ENCODE data around the gene MTA1. TPM values are rescaled to one million over a fixed set of nuclear protein-coding genes. Genes with fewer than 3 reads are reported as not detected.

The MTA1 gene
- total RNA-seq, 1 experiment from 2014 or later: 238 TPM

DNA sequence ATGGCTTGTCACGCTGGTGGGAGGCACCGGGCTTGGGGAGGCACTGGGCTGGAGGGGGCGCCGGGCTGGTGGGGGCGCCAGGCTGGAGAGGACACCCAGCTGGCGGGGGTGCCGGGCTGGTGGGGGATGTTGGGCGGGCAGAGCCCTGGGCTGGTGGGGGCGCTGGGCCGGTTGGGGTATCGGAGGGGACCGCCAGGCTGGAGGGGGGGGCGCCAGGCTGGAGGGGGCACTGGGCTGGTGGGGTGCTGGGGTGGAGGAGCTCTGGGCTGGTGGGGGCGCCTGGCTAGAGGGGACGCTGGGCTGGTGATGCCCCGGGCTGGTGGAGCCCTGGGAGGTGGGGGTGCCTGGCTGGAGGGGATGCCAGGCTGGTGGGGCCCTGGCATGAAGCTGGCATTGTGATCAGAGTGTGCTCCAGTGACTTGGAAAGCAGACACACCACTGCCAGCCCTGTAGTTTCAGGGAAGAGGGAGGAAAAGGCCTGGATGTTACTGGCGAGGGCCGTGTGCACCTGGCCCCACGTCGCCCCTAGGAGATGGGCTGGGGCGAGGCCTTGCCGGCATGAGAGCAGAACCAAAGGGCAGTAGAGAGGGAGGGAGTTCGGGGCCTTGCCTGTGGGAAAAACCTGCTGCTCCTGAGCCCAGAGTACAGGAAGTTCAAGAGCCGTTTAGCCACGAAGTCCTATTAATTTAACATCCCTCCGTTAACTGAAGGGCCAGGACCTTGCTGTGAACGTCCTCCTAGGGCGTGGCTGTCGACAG lies 84.5 kb downstream of the MTA1 start:
- BruUV-seq (replicated peaks): no TSS peak
- TF ChIP-seq EZH2 (IDR thresholded peaks at IDR 0.05; ENCODE audit: borderline replicate concordance, low read depth, low read length, poor library complexity, severe bottlenecking): no peak
- TF ChIP-seq, protein P1, sequence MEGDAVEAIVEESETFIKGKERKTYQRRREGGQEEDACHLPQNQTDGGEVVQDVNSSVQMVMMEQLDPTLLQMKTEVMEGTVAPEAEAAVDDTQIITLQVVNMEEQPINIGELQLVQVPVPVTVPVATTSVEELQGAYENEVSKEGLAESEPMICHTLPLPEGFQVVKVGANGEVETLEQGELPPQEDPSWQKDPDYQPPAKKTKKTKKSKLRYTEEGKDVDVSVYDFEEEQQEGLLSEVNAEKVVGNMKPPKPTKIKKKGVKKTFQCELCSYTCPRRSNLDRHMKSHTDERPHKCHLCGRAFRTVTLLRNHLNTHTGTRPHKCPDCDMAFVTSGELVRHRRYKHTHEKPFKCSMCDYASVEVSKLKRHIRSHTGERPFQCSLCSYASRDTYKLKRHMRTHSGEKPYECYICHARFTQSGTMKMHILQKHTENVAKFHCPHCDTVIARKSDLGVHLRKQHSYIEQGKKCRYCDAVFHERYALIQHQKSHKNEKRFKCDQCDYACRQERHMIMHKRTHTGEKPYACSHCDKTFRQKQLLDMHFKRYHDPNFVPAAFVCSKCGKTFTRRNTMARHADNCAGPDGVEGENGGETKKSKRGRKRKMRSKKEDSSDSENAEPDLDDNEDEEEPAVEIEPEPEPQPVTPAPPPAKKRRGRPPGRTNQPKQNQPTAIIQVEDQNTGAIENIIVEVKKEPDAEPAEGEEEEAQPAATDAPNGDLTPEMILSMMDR (conservative IDR thresholded peaks at IDR 0.05; ENCODE audit: low read depth, low read length): no peak
- ChIA-PET POLR2A (ENCODE audit: low non-redundant PET) (no interaction called here), CTCF (no interaction called here)
- H3K27ac ChIP-seq (ENCODE audit: low read depth, low read length, poor library complexity, severe bottlenecking): no peak overlapping the region
- H3K4me1 ChIP-seq (ENCODE audit: insufficient read depth, low read length, poor library complexity, severe bottlenecking): no peaks in the 10 kb centered on the region
- DNase-seq (ENCODE audit: low spot score): no peak
- peaks cover 19% of the 10 kb centered on the region for H3K27me3 ChIP-seq (replicated peaks; ENCODE audit: insufficient read depth, low read depth, low read length, poor library complexity)
- intact Hi-C loops (cut with micrococcal nuclease; ENCODE audit: unreplicated experiment): no loop called here
- no peaks in the 10 kb centered on the region for H3K36me3 ChIP-seq (ENCODE audit: insufficient read depth, low read length, poor library complexity, severe bottlenecking)
- no peak overlapping the region for H3K4me3 ChIP-seq (ENCODE audit: low read depth, low read length, poor library complexity, severe bottlenecking)
- no peaks in the 10 kb centered on the region for H3K9me3 ChIP-seq (ENCODE audit: low read depth, low read length, poor library complexity, severe bottlenecking)

DNA sequence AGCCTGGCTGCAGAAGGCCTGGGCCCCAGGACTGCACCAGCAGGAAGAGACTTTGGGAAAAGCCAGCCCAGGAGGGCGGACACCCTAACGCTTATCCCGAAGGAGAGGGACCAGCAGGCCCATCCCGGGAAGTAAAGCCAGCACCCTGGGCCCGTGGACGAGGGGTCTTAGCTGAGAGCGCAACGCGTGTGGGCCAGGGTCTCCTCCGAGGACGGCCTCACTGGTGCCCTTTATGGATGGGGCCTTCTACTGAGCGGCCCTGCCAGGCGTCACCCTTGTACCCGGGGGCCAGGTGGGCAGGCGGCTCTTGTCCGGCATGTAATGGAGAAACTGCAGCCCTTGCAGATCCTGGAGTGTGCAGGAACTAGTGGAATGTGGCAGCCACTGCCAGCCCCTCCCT lies 85.5 kb downstream of the MTA1 start:
- Histone ChIP-seq H3K4me3 (ENCODE audit: low read depth, low read length, poor library complexity, severe bottlenecking) (no peak overlapping the region), H3K9me3 (ENCODE audit: low read depth, low read length, poor library complexity, severe bottlenecking) (no peaks in the 10 kb centered on the region)

DNA sequence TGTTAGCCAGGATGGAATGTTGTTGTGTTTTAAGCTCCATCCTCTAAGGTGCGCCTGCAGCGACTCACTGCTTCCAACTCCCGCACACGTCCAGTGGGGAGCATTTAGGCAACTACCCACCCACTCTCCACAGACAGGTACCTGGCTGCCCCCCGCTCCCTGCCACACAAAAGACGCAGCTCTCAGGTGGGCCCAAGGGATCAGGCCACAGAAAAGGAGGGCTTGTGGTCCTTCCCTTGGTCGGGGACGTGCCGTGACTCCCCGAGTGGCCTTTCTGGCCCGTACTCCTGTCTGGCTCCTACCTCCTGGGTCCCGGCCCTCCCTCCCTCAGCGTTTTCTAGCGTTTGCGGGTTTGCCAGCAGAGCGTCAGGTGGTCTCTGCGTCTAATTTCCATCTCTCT lies 87.6 kb downstream of the MTA1 start:
- POLR2A ChIA-PET (ENCODE audit: low non-redundant PET): no interaction called here
- Histone ChIP-seq H3K27me3 (replicated peaks; ENCODE audit: insufficient read depth, low read depth, low read length, poor library complexity) (peaks cover 28% of the 10 kb centered on the region), H3K9me3 (ENCODE audit: low read depth, low read length, poor library complexity, severe bottlenecking) (no peaks in the 10 kb centered on the region), H3K36me3 (ENCODE audit: insufficient read depth, low read length, poor library complexity, severe bottlenecking) (no peaks in the 10 kb centered on the region), H3K4me3 (ENCODE audit: low read depth, low read length, poor library complexity, severe bottlenecking) (no peak overlapping the region), H3K4me1 (ENCODE audit: insufficient read depth, low read length, poor library complexity, severe bottlenecking) (no peaks in the 10 kb centered on the region), H3K27ac (ENCODE audit: low read depth, low read length, poor library complexity, severe bottlenecking) (no peak overlapping the region)
- no peak for TF ChIP-seq EZH2 (IDR thresholded peaks at IDR 0.05; ENCODE audit: borderline replicate concordance, low read depth, low read length, poor library complexity, severe bottlenecking)
- TF ChIP-seq, protein P1 (conservative IDR thresholded peaks at IDR 0.05; ENCODE audit: low read depth, low read length): no peak
- no peak for DNase-seq (ENCODE audit: low spot score)
- intact Hi-C loops (cut with micrococcal nuclease; ENCODE audit: unreplicated experiment): no loop called here
- BruUV-seq (replicated peaks): no TSS peak
- CTCF ChIA-PET: interaction anchor here (0.7 kb wide), 1 partner anchor 140 kb away, joined by 8 read pairs; no protein-coding TSS in a partner anchor

More for the DNA sequence above, 85.5 kb downstream of the MTA1 start:
- peaks cover 19% of the 10 kb centered on the region for H3K27me3 ChIP-seq (replicated peaks; ENCODE audit: insufficient read depth, low read depth, low read length, poor library complexity)
- no peaks in the 10 kb centered on the region for H3K4me1 ChIP-seq (ENCODE audit: insufficient read depth, low read length, poor library complexity, severe bottlenecking)
- ChIA-PET POLR2A (ENCODE audit: low non-redundant PET) (no interaction called here), CTCF (no interaction called here)
- intact Hi-C loops (cut with micrococcal nuclease; ENCODE audit: unreplicated experiment): no loop called here
- H3K36me3 ChIP-seq (ENCODE audit: insufficient read depth, low read length, poor library complexity, severe bottlenecking): no peaks in the 10 kb centered on the region
- BruUV-seq (replicated peaks): no TSS peak
- TF ChIP-seq EZH2 (IDR thresholded peaks at IDR 0.05; ENCODE audit: borderline replicate concordance, low read depth, low read length, poor library complexity, severe bottlenecking): no peak
- TF ChIP-seq, protein P1 (conservative IDR thresholded peaks at IDR 0.05; ENCODE audit: low read depth, low read length): no peak
- no peak overlapping the region for H3K27ac ChIP-seq (ENCODE audit: low read depth, low read length, poor library complexity, severe bottlenecking)
- DNase-seq (ENCODE audit: low spot score): no peak
